ENCODE data around the gene TCP10L.

GRCh38 chr21:32547018-32547417, 38.3 kb downstream of the TCP10L start:
- no peak for TF ChIP-seq CTCF (IDR thresholded peaks at IDR 0.05)
- no peak for TF ChIP-seq JUN (CRISPR knock-in tag; IDR thresholded peaks at IDR 0.05)
- no peak for TF ChIP-seq NR2C2 (CRISPR knock-in tag; IDR thresholded peaks at IDR 0.05)
- TF ChIP-seq ESRRA (CRISPR knock-in tag; IDR thresholded peaks at IDR 0.05; ENCODE audit: borderline replicate concordance): no peak
- no peak for TF ChIP-seq NFE2L1 (CRISPR knock-in tag; IDR thresholded peaks at IDR 0.05)
- TF ChIP-seq E2F4 (CRISPR knock-in tag; IDR thresholded peaks at IDR 0.05; ENCODE audit: borderline replicate concordance, low read depth): no peak
- TF ChIP-seq STAT6 (CRISPR knock-in tag; conservative IDR thresholded peaks at IDR 0.05; ENCODE audit: low read depth): no peak
- TF ChIP-seq USF1 (CRISPR knock-in tag; IDR thresholded peaks at IDR 0.05): no peak
- no peak for TF ChIP-seq ETV6 (CRISPR knock-in tag; IDR thresholded peaks at IDR 0.05)
- TF ChIP-seq ZNF425 (CRISPR knock-in tag; conservative IDR thresholded peaks at IDR 0.05): no peak
- TF ChIP-seq AFF4 (CRISPR knock-in tag; IDR thresholded peaks at IDR 0.05; ENCODE audit: borderline replicate concordance): no peak

All from WTC11 (cell line).